KBM-7 (cell line): ENCODE measurements around the gene G3BP2.
A peak's percentile ranks its signal among the peaks of the same experiment; 100 is the strongest.

Experiments used
- DNase-seq: peaks from one replicate; pipeline ENCODE4 v3.0.0-alpha.2; 2015
- in situ Hi-C: fragments of 300-500 bp; cut with MboI; formaldehyde crosslinking; loops from 2 replicates; pipeline ENCODE4 v1.14.3; 2020; ENCODE audit warnings: low sequenced_read_pairs, low pct_unique_long_range_greater_than_20kb, mixed read lengths

Gene G3BP2

GRCh38 chr4:75654905-75655304, 18.3 kb downstream of the G3BP2 start:
- DNase-seq: no peak
- in situ Hi-C loops: no loop called here

- in situ Hi-C loops: no loop called here
- DNase-seq: peak; percentile 28
Measured at GRCh38 chr4:75653845-75654503, 19.2 kb downstream of the G3BP2 start.

GRCh38 chr4:75644095-75644494, 29.1 kb downstream of the G3BP2 start:
- DNase-seq: peak; percentile 51
- in situ Hi-C loops: no loop called here

GRCh38 chr4:75643651-75644050, 29.6 kb downstream of the G3BP2 start:
- in situ Hi-C loops: no loop called here

GRCh38 chr4:75639124-75639695, 34.0 kb downstream of the G3BP2 start:
- DNase-seq: no peak
- in situ Hi-C loops: no loop called here

More at GRCh38 chr4:75643651-75644050, 29.6 kb downstream of the G3BP2 start:
- no peak for DNase-seq

- no peak for DNase-seq
- in situ Hi-C loops: no loop called here
Measured at GRCh38 chr4:75637827-75638226, 35.4 kb downstream of the G3BP2 start.

- in situ Hi-C loops: no loop called here
- DNase-seq: no peak
Measured at GRCh38 chr4:75637176-75637575, 36.0 kb downstream of the G3BP2 start.

- in situ Hi-C loops: no loop called here
- DNase-seq: no peak
Measured at GRCh38 chr4:75634951-75635350, 38.3 kb downstream of the G3BP2 start.

- no peak for DNase-seq
- in situ Hi-C loops: no loop called here
Measured at GRCh38 chr4:75634281-75634680, 38.9 kb downstream of the G3BP2 start.

- in situ Hi-C loops: no loop called here
- peak; percentile 31 for DNase-seq
Measured at GRCh38 chr4:75633846-75634245, 39.4 kb downstream of the G3BP2 start.

- no peak for DNase-seq
Measured at GRCh38 chr4:75630937-75631329, 42.3 kb downstream of the G3BP2 start.

GRCh38 chr4:75630174-75630936, 42.9 kb downstream of the G3BP2 start, which contains the start of gene CDKL2:
CDKL2 (minus strand) TSS chr4:75630528; CDS start chr4:75625988, 4,540 bp downstream.
- in situ Hi-C loops: no loop called here
- no peak for DNase-seq

More at GRCh38 chr4:75630937-75631329, 42.3 kb downstream of the G3BP2 start:
- in situ Hi-C loops: no loop called here

- in situ Hi-C loops: no loop called here
- DNase-seq: no peak
Measured at GRCh38 chr4:75629239-75629638, 44.0 kb downstream of the G3BP2 start.

- in situ Hi-C loops: no loop called here
- no peak for DNase-seq
Measured at GRCh38 chr4:75623026-75623425, 50.2 kb downstream of the G3BP2 start.

GRCh38 chr4:75621715-75622114, 51.5 kb downstream of the G3BP2 start:
- DNase-seq: no peak
- in situ Hi-C loops: no loop called here

GRCh38 chr4:75612306-75612705, 60.9 kb downstream of the G3BP2 start:
- DNase-seq: no peak
- in situ Hi-C loops: no loop called here

GRCh38 chr4:75605928-75606327, 67.3 kb downstream of the G3BP2 start:
- in situ Hi-C loops: no loop called here
- no peak for DNase-seq

GRCh38 chr4:75599647-75600046, 73.6 kb downstream of the G3BP2 start:
- in situ Hi-C loops: no loop called here
- no peak for DNase-seq

- no peak for DNase-seq
- in situ Hi-C loops: no loop called here
Measured at GRCh38 chr4:75598390-75598789, 74.8 kb downstream of the G3BP2 start.

GRCh38 chr4:75596061-75596460, 77.2 kb downstream of the G3BP2 start:
- in situ Hi-C loops: no loop called here
- DNase-seq: no peak
